NOMO-1 treated with DMSO at 0.1 percent for 48 hours (cell line): ENCODE results near the gene SFSWAP.

ENCODE experiments used
- DNase-seq: peaks from one replicate; lab custom pipeline; 2025; ENCODE audit not compliant: unreplicated experiment; lab: John Stamatoyannopoulos, UW

The SFSWAP gene

DNA sequence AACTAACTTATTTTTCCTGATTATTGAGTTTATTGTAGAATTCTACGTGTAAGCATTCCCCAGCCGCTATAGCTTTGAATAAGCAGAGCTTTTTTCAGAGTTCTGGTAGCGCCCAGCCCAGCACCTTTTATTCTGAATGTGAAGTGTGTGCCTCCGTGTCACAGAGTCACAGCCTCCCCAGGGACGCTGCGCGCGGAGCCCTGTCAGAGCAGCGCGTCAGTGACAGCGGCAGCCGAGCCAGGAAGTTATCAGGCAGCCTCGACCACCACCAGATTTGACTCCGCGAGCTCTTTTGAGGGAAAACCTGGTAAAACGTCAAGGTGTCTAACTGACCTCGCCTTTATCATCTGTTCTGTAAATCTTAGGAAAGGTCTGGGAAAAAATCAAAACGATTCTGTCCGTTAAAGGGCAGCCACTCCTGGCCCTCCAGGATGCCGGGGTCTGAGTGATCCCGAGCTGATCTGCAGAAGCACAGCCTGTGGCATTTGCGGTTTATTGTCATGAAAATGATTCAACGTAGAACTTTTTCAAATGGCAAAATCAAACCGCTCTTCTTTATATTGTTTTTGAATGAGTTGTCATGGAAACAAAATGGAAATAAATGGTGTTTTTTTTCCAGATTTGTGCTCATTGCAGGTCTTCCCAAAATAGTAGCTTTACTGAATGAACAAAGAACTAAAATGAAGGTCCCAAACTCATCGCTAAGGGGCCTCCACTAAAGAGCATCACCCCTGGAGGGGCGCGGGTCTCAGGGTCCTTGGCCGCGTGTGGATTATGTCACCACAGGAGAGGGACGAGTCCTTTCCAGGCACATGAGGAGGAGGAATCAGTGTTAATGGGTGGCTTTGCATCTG is 74.2 kb downstream of the SFSWAP start:
- no peak for DNase-seq

DNA sequence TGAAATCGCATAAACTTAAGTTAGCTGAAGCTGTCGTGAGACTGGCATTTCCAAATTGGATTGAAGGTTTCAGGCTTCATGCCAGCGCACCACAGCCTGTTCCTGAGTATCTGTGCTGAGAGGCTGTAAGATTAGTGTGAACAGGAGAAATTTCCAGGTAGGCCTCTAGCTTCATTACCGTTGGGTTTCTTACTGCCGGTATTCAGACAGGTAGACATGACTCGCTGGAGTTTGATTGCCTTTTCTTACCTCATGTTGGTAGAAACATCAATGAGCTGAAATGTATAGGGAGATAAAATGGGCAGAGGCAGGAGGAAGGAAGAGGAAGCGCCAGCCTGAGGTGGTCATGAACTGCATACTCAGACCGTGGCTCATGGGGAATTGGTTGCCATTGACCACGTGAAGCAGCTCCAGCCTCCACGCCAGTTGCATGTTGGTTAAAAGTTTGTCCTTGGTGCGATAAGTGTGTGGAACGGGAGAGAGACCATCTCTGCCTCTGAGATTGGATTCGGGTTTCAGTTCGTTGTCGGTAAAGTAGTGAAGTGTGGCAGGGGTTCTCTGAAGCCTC is 75.0 kb downstream of the SFSWAP start:
- no peak for DNase-seq

DNA sequence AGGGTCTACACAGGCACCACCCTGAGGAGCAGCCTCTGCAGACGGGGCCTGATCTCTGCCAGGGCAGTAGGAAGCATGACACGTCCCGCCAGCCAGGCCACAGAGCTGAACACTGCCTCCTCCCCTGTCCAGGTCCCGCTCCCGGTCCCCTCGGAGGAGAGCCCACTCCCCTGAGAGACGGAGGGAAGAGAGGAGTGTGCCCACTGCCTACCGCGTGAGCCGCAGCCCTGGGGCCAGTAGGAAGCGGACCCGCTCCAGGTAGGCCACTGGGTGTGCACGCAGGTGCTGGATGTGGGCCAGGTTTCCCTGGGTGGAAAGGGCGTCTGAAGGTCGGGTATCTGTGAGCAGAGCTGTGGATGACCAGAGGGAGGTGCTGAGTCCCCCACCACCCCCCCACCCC is 75.4 kb downstream of the SFSWAP start:
- DNase-seq = no peak

DNA sequence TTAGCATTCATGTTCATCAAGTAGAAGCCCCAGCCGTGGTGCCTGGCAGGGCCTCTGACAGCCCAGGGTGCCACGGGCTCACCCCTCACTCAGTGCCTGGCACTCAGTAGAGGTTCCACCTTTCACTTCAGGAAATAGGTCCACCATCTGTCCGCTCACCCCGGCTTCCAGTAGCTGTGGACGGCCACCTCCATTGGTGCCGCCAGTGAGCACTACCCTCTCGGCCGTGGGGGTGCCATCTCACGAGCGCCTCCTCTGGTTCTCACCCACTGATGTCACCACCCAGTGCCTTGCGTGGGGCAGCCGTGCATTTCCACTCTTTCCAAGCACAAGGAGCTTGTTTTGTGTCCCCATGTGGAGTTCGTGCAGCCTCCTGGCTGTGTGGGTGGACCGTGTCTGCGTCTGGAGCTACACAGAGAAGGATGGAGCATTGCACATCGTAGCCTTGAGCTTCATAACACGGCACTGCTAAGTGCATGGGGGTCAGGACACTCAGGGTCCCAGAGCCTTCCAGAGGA is 76.3 kb downstream of the SFSWAP start:
- no peak for DNase-seq

DNA sequence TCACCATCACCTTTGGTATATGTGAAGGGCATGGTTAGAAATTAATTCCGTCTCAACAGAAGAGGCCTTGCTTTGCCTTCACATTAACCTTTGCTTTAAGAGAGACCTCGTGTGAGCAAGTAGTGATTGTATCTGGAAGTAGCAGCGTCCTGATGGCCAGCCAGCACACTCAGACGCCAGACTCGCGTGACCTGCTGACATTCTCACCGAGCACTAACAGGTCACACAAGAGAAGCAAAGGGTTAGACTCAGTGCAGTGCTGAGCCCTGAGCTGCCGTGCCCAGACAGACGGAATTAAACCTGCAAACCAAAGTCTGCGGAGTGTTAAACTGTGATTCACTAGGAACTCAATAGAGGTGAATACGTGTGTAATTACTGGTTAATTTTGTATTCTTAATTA is 77.2 kb downstream of the SFSWAP start:
- no peak for DNase-seq

DNA sequence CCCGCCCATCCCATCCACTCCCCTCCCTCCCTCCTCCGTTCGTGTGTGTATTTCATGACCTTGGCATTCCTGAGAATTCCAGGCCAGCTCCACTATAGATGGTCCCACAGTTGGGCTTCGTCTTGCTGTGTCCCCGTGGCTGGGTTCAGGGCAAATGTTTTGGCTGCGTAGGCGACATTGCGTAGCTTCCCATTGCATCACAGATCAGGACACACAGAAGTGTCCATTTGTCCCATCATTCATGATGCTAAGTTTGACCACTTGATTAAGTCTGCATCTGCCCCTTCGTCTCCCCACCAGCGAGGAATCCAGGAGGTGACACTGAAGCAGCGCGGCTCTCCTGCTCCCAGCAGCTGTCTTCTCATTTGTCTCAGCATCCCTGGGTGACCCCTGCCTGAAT is 78.7 kb downstream of the SFSWAP start:
- DNase-seq = no peak

DNA sequence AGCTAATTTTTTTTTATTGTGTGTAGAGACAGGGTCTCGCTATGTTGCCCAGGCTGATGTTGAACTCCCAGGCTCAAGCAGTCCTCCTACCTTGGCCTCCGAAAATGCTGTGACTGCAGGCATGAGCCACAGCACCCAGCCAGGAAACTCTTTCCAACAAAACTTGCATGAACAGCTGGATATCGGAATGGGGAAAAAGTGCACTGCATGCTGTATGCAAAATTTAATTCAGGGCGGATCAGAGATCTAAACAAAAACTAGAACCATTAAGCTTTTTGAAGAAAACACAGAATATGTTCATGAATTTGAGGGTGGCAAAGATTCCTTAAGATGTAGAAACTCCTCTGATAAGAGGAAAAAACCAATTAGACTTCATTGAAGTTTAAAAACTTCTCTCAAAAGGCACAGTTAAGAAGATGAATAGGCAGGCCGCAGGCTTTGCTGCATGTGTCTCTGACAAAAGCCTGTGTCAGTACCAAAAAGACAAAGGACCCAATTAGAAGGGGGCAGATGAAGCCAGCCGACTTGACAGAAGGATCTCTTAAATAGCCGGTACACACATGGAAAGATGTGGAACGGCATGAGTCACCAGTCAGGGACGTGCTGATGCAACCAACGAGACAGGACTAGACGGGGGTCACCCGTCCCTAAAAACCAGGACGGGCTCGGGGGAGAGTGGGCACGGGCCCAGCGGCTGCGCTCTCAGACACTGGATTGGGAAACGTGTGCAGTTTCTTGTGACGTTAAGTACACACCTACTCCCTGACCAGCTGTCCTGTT is 82.5 kb downstream of the SFSWAP start:
- no peak for DNase-seq

DNA sequence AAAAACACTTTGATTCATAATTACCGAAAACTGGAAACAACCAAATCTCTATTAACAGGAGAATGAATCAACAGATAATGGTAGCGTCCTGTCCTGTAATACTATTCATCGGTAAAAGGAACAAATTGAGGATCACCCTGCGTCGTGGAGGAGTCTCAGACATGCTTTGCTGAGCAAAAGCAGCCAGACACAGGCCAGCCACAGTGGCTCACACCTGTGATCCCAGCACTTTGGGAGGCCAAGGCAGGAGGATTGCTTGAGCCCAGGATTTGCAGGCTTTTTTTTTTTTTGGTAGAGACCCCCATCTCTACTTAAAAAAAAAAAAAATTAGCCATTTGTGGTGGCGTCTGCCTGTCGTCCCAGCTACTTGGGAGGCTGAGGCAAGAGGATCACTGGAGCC is 83.2 kb downstream of the SFSWAP start:
- DNase-seq = no peak

DNA sequence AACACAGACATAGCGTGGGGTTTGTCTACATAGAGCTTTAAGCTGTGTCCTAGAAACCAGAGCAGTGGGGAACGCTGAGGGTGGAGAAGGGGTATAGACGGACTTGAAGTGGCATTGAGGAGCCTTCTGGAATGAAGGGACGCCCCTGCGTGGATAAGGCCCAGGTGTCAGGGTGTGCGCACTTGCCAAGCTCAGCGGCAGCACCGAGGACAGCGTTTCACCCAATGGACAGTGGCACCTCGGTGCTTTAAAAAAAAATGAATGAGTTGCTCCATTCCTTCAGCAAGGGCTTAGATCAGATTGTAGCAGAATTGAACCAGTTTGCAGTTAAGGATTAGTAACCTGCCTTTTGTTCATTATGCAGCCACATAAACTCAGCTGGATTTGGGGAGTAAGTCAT is 83.7 kb downstream of the SFSWAP start:
- DNase-seq = no peak

DNA sequence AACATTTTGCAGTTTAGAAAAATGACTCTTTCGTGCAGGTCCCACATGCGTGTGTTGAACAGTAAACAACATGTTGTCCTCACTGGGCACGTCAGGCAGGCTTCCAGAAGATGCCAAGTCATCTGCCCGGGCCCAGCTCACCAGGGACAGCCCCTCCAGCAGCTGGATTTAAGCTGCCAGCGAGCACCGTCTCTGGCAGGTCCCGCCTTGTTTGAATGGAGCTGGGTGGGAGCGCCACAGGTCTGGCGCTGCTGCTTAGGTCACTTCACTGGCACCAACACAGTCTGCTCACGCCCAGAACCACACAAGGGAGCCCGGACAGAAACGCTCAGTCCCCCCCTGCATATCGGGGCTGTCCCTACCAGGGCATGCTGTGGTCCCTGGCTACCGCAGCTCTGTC is 84.2 kb downstream of the SFSWAP start:
- no peak for DNase-seq

DNA sequence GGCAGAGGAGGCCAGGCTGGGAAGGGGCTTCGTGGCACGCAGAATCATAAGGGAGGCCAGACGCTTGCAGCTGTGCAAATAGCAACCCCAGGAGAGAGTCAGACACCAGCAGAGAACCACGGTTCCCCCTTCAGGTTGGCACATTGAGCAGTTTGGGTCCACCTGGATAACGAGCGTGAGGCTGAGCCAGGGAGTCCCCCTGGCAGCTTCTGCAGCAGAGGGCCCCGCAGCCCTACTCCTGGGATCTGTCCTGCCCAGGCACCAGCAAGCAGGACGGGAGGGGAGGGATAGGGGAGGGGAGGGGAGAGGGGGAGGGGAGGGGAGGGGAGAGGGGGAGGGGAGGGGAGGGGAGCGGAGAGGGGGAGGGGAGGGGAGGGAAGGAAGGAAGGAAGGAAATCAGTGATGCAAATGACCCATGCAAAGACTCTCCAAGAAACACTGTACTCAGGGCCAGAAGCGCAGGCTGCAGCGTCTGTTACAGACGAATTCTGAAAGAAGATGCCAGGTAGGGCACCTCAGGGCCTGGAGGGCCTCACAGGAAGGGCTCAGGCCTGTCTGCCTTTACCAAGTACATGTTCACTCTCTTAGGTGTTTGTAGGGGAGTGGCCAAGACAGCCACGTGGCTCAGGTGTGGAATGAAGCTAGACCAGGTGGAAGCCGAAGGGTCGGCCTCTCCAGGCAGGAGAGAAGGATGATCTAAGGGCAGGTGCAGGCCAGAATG is 85.0 kb downstream of the SFSWAP start:
- no peak for DNase-seq

DNA sequence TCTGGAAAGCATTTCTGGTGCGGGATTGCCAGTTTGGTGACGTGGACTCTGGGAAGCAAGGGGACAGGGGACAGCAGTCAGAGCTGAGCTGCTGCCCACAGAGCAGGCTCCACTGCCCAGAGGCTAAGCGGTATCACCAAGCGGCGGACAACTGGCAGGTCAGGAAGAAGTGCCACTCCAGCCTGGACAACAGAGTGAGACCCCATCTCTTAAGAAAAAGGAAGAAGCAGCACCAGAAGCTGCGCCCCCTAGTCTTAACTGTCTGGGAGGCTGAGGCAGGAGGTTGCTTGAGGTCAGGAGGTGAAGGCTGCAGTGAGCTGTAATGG is 85.5 kb downstream of the SFSWAP start:
- DNase-seq = no peak

DNA sequence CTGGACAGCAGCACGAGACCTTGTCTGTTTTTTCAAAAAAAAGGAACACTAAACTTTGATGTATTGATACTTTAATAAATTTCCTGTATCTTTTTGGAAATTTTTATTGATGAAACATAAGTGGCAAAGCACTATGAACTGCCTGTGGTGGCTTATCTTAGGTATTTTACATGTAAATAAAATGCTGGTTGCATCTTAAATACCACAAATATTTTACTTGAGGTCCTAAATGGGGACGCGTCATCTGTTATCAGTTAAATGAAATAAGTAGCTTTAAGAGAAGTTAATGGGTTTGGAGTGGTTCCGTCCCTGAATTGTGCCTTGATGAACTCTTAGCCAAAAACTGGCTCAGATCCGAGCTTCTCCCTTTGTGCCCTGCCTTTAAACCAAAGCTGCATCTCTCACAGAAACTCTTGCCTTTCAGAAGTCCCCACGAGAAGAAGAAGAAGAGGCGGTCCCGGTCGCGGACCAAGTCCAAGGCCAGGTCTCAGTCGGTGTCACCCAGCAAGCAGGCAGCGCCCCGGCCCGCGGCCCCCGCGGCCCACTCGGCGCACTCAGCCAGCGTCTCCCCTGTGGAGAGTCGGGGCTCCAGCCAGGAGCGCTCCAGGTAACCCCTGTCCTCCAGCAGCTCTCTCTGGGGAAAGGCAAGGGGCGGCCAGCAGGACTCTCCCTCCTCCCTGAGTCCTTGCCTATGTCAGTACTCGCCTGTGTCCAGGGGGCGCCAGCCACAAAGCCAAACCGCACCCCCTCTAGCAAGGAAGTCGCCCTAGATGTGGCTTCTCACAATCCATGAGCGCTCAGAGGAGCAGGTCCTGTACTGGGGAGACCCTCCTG is 86.1 kb downstream of the SFSWAP start:
- DNase-seq = no peak

DNA sequence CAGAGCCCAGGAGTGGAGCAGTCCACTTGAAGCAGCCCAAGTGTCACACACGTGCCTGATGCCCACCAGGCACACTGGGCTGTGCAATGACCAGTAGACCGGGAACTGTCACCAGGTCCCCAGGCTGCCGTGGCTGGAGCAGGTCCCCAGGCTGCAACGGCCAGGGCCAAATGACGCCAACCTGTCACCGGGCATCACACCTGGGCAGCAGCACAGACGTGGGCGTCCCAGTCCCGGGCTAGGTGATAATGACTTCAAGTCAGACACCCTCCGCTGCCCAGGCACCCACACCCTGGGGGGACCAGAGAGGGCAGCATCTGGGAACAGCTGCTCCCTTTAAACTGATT is 86.7 kb downstream of the SFSWAP start:
- no peak for DNase-seq

DNA sequence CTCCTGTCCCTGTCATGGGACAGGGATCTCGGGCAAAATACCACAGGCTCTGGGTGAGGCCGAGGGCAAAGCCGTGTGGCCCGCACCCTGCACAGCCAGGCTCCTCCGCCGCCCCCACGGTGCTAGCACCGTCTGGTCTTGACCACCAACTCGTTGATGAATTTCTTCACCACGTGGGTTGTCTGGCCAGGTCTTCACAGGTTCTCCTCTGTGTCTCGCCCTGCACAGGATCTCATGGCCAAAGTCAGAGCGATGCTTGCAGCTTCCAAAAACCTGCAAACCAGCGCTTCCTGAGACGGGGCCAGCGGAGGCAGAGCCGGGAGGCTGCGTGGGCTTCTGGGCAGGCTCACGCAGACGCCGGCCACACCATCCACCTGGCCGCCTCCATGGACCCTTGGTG is 88.3 kb downstream of the SFSWAP start:
- DNase-seq = no peak

DNA sequence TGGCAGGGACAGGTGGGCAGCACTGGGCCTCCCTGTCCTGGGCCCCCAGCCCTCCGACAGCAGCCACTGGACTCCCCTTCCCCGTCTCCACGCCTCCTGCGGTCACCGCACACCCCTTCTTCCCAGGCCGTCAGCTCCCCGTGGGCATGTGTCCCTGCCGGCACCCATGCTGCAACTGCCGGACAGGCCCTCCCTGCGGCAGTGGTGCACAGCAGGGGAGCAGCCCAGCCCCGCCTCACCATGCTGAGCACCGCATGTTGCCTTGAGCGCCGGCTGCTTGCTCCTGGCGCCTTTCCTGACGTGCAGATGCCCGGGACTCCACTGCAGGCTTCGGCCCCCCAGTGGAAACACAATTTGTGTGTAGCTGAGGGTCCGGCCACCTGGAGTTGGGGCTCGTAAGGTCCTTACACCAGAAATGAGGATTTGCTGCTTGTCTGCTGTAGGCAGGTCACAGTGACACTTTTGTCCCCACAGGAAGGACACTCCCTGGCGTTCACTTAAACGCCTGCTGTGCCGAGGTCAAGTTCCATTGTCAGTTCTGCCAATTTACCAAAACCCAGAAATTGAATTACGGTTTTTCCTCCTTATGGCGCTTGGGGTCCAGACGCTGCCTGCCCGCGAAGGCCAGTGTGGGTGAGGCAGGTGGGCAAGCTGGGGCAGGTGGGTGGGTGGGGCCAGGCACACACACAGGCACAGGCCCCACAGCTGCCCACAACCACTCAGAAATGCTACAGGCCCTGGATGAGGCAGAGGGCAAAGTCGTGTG is 89.1 kb downstream of the SFSWAP start:
- no peak for DNase-seq

DNA sequence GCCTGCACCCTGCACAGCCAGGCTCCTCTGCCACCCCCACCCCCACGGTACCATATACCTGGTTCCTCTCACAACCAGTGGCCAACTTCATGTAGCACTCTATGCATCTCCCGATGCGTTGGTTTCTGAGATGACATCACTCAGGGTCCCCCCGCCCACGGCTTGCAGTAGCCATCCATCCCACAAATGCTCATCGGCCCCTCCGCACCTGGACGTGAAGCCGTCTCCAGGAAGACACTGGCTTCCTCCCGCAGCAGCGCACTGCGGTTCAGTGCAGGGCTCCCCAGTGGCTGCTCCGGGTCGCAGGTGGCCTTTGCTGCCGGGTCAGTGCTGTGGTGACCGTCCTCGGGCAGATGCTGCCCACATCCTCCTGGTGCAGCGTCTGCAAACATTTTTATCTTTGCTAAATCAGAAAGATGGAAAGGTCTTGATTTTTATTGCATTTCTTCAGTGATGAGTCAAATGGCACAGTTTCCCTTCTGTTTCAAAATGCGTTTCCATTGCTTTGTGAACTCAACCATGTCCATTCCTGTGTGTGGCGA is 89.8 kb downstream of the SFSWAP start:
- no peak for DNase-seq

DNA sequence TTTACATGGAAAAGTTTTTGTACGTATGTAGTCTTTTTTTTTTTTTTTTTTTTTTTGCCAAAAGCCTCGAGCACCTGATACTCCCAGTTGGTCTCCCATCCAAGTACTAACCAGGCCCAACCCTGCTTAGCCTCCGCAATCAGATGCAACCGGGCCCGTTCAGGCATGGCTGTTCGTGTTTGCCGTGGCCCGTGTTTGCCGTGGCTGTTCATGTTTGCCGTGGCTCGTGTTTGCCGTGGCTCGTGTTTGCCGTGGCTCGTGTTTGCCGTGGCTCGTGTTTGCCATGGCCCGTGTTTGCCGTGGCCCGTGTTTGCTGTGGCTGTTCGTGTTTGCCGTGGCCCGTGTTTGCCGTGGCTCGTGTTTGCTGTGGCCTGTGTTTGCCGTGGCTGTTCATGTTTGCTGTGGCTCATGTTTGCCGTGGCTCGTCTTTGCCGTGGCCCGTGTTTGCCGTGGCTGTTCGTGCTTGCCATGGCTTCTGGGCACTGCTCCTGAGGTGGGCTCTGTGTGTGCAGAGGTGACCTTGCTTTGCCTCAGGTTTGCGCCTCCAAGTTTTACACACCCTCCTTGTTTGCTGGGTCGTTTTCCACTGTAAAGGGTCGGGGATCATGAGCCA is 90.5 kb downstream of the SFSWAP start:
- DNase-seq = no peak

DNA sequence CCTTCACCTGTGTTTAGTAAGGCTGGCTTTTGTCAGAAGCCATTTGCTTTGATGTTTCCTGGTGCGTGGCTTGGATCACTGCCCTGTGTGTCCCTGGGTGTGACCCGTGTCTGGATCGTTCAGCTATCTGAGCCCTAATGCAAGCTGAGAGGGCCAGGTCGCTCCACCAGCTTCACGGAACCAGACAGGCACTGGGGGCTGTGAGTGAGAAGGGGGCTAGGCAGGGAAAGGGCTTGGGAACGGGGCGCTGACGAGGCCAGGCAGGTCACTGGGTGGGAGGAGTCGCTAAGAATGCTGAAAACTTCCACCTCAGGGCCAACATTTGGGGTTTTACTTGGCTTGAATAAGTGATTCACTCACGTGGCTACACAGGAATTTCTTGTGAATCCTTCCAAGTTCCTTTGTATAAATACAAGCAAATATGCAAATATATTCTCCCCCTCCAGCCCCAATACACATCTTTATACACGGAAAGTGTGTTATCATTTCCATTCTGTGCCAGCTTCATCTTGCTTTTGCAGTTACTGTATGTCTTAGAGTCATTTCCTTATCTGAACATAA is 93.2 kb downstream of the SFSWAP start:
- DNase-seq = peak; percentile 14
